HCT116 (cell line): ENCODE measurements around the gene CAMK1D. TPM values are rescaled to one million over a fixed set of nuclear protein-coding genes. Genes with fewer than 3 reads are reported as not detected.

Experiments
- ATAC-seq: fragments of 200-7000 bp; cut with Tn5 transposase; 2 replicates; pipeline ENCODE4 v1.9.1; 2020; ENCODE audit warnings: mild to moderate bottlenecking, moderate library complexity
- BruUV-seq: library from RNA; stranded (reverse); fragments of 400-500 nt; replicated peaks from 2 replicates; lab custom pipeline; 2021; lab: Mats Ljungman, UMichigan
- CTCF ChIA-PET: fragments of 300-600 bp; sonication (Branson Sonifier 250); formaldehyde crosslinking; loops from one replicate; lab custom pipeline; 2021; ENCODE audit warnings: antibody characterized with exemption; lab: Charles Lee
- POLR2A ChIA-PET: fragments of 300-600, 350-600 bp; sonication (Branson Sonifier 250); formaldehyde crosslinking; loops from one replicate; lab custom pipeline; 2021; ENCODE audit warnings: antibody characterized with exemption; lab: Charles Lee
- RAD21 ChIA-PET, 2 experiments: fragments of 300-600 bp; sonication (Branson Sonifier 250); formaldehyde crosslinking; loops; one replicate each; lab custom pipeline; 2023; ENCODE audit warnings: low total read pairs in 2 of 2; ENCODE audit not compliant: uncharacterized antibody in 2 of 2, unreplicated experiment in 2 of 2, low non-redundant PET in 1 of 2; lab: Charles Lee
- DNase-seq: peaks from one replicate; pipeline ENCODE4 v3.0.0-alpha.2; 2010; ENCODE audit warnings: low read depth, low spot score
- H2AFZ ChIP-seq: fragments of 200-600 bp; shearing (Covaris generic), sonication (generic); 2 replicates; pipeline ENCODE4 v1.6.1; 2017; ENCODE audit warnings: low read depth, mixed run types, mixed read lengths, antibody characterized with exemption, low read length; ENCODE audit not compliant: poor library complexity, severe bottlenecking
- H3K27ac ChIP-seq: 2 replicates; pipeline ENCODE4 v1.5.1; 2012; ENCODE audit warnings: low read depth, low read length
- H3K27me3 ChIP-seq: fragments of 200-600 bp; sonication (generic); 2 replicates; pipeline ENCODE4 v1.6.1; 2016; ENCODE audit warnings: mixed run types, low read length, mixed read lengths; ENCODE audit not compliant: insufficient read depth
- H3K36me3 ChIP-seq, 2 experiments: fragments of 200-500 bp in 1 of 2; fragments of 200-600 bp in 1 of 2; sonication (Bioruptor generic) in 1 of 2; sonication (generic) in 1 of 2; 2 replicates each; pipeline versions ENCODE4 v1.5.1 to v1.6.1; 2014 to 2016; ENCODE audit warnings: low read length in 2 of 2, inconsistent platforms in 1 of 2, mixed read lengths in 1 of 2, mixed run types in 1 of 2; ENCODE audit not compliant: insufficient read depth in 2 of 2, control insufficient read depth in 1 of 2
- H3K4me1 ChIP-seq, 2 experiments: fragments of 200-600 bp in 1 of 2; sonication (generic) in 1 of 2; 2 replicates each; pipeline versions ENCODE4 v1.5.1 to v1.6.1; 2012 to 2017; ENCODE audit warnings: low read length in 2 of 2, inconsistent platforms in 1 of 2, mild to moderate bottlenecking in 1 of 2, mixed read lengths in 1 of 2, mixed run types in 1 of 2, moderate library complexity in 1 of 2; ENCODE audit not compliant: insufficient read depth in 2 of 2, control insufficient read depth in 1 of 2
- H3K4me2 ChIP-seq: fragments of 200-600 bp; sonication (generic); 2 replicates; pipeline ENCODE4 v1.6.1; 2017; ENCODE audit warnings: mixed run types, low read length, mixed read lengths
- H3K4me3 ChIP-seq, 2 experiments: fragments of 200-600 bp in 1 of 2; sonication (generic) in 1 of 2; replicated peaks in 1 of 2; 2 replicates each; pipeline ENCODE4 v1.5.1; 2011 to 2016; ENCODE audit warnings: low read length in 2 of 2, control low read depth in 1 of 2, low read depth in 1 of 2, mild to moderate bottlenecking in 1 of 2, mixed read lengths in 1 of 2, mixed run types in 1 of 2
- H3K79me2 ChIP-seq: fragments of 200-600 bp; sonication (generic); 2 replicates; pipeline ENCODE4 v1.6.1; 2017; ENCODE audit warnings: mild to moderate bottlenecking, mixed run types, low read length, moderate library complexity, mixed read lengths; ENCODE audit not compliant: insufficient read depth
- H3K9ac ChIP-seq: fragments of 200-600 bp; sonication (generic); 2 replicates; pipeline ENCODE4 v1.6.1; 2016; ENCODE audit warnings: low read length, mixed read lengths
- H3K9me2 ChIP-seq: fragments of 200-600 bp; sonication (generic), shearing (Covaris generic); 2 replicates; pipeline ENCODE4 v1.6.1; 2017; ENCODE audit warnings: mixed run types, mild to moderate bottlenecking, moderate library complexity; ENCODE audit not compliant: insufficient read depth
- H3K9me3 ChIP-seq, 2 experiments: fragments of 200-500 bp in 1 of 2; fragments of 200-600 bp in 1 of 2; sonication (Bioruptor generic) in 1 of 2; sonication (generic) in 1 of 2; 2 replicates each; pipeline ENCODE4 v1.6.1; 2014 to 2017; ENCODE audit warnings: low read length in 2 of 2, mixed read lengths in 2 of 2, inconsistent platforms in 1 of 2, low read depth in 1 of 2, mild to moderate bottlenecking in 1 of 2, mixed run types in 1 of 2, moderate library complexity in 1 of 2; ENCODE audit not compliant: control insufficient read depth in 1 of 2, insufficient read depth in 1 of 2
- H4K20me1 ChIP-seq: fragments of 200-600 bp; sonication (generic), shearing (Covaris generic); 2 replicates; pipeline ENCODE4 v1.6.1; 2017; ENCODE audit warnings: mixed run types, mild to moderate bottlenecking, moderate library complexity; ENCODE audit not compliant: insufficient read depth
- CBX3 ChIP-seq: IDR thresholded peaks from 2 replicates; pipeline ENCODE4 v1.6.1; 2012; ENCODE audit warnings: low read depth
- CEBPB ChIP-seq: IDR thresholded peaks from 2 replicates; pipeline ENCODE4 v1.6.1; 2012; ENCODE audit warnings: low read depth
- EGR1 ChIP-seq: IDR thresholded peaks from 2 replicates; pipeline ENCODE4 v1.6.1; 2012; ENCODE audit warnings: low read depth
- ELF1 ChIP-seq: IDR thresholded peaks from 2 replicates; pipeline ENCODE4 v1.6.1; 2012; ENCODE audit warnings: low read depth, borderline replicate concordance
- EZH2 ChIP-seq: fragments of 200-600 bp; sonication (generic); IDR thresholded peaks from 2 replicates; pipeline ENCODE4 v1.6.1; 2017; ENCODE audit warnings: antibody characterized with exemption, mixed run types
- EZH2phosphoT487 ChIP-seq: fragments of 200-600 bp; IDR thresholded peaks from 2 replicates; pipeline ENCODE4 v1.6.1; 2018; ENCODE audit warnings: antibody characterized with exemption, borderline replicate concordance
- FOSL1 ChIP-seq: IDR thresholded peaks from 2 replicates; pipeline ENCODE4 v1.6.1; 2012; ENCODE audit warnings: low read depth
- JUND ChIP-seq: IDR thresholded peaks from 2 replicates; pipeline ENCODE4 v1.6.1; 2012
- POLR2A ChIP-seq: IDR thresholded peaks from 2 replicates; pipeline ENCODE4 v1.7.0; 2011; ENCODE audit warnings: borderline replicate concordance; ENCODE audit not compliant: insufficient read depth, insufficient read length; ENCODE audit errors: extremely low read depth
- POLR2AphosphoS5 ChIP-seq: IDR thresholded peaks from 2 replicates; pipeline ENCODE4 v1.6.1; 2011; ENCODE audit warnings: mild to moderate bottlenecking, low read depth, low read length, moderate library complexity
- SIN3A ChIP-seq: IDR thresholded peaks from 2 replicates; pipeline ENCODE4 v1.6.1; 2012; ENCODE audit warnings: low read depth
- SP1 ChIP-seq: IDR thresholded peaks from 2 replicates; pipeline ENCODE4 v1.6.1; 2012; ENCODE audit warnings: low read depth
- SRF ChIP-seq: IDR thresholded peaks from 2 replicates; pipeline ENCODE4 v1.6.1; 2012; ENCODE audit warnings: low read depth
- YY1 ChIP-seq: IDR thresholded peaks from 2 replicates; pipeline ENCODE4 v1.6.1; 2011; ENCODE audit warnings: low read length, low read depth, moderate library complexity, mild to moderate bottlenecking; ENCODE audit not compliant: insufficient replicate concordance; ENCODE audit errors: extremely low read depth
- ZBTB33 ChIP-seq: IDR thresholded peaks from 2 replicates; pipeline ENCODE4 v1.6.1; 2011; ENCODE audit warnings: mild to moderate bottlenecking, low read length, moderate library complexity; ENCODE audit not compliant: insufficient replicate concordance; ENCODE audit errors: extremely low read depth
- ZFX ChIP-seq: fragments of 450-650 bp; IDR thresholded peaks from 2 replicates; pipeline ENCODE4 v1.6.1; 2017
- ZNF274 ChIP-seq: fragments of 200-500 bp; sonication (Bioruptor generic); IDR thresholded peaks from 2 replicates; pipeline ENCODE4 v1.6.1; 2014; ENCODE audit warnings: mild to moderate bottlenecking, low read depth, low read length, inconsistent platforms
- intact Hi-C: fragments of 100-400 bp; cut with micrococcal nuclease; formaldehyde crosslinking; loops from 2 replicates; pipeline ENCODE4 v1.10.0; 2022
- total RNA-seq: library from RNA; stranded (reverse); gene quantifications from one replicate; pipeline ENCODE4 v1.2.1, GENCODE V29; 2021; ENCODE audit not compliant: unreplicated experiment
- TF ChIP-seq, protein P1 (sequence below): IDR thresholded peaks from 2 replicates; pipeline ENCODE4 v1.6.1; 2012
- TF ChIP-seq, protein P2 (sequence below): IDR thresholded peaks from 2 replicates; pipeline ENCODE4 v1.6.1; 2012

CAMK1D gene
- total RNA-seq, 1 experiment from 2014 or later: 9.6 TPM

DNA sequence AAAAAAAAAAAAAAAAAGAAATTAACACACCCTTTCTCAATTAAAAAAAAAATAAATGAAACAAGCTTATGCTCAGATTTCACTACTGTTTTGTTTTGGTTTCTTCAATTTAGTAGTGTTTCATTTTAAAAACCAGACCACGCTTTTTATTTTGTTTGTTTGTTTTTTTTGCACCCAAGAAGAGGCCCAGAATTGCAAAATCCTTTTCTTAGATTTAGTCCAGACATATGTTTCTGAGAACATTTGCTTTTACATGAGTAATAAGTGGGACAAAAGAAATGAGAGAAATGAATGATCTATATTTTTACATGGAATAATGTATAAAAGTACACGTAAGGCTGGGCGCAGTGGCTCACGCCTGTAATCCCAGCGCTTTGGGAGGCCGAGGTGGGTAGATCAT lies 34.5 kb upstream of the CAMK1D start:
- CTCF ChIA-PET: no interaction called here
- Histone ChIP-seq H3K9me2 (no peaks in the 10 kb centered on the region), H3K36me3 (no peaks in the 10 kb centered on the region), H3K27me3 (no peaks in the 10 kb centered on the region), H3K4me3 (no peak overlapping the region), H2AFZ (no peak overlapping the region), H3K4me1 (no peaks in the 10 kb centered on the region)
- no peak for DNase-seq
- TF ChIP-seq ZBTB33 (no peak), SIN3A (no peak), ELF1 (no peak), ZNF274 (no peak), CEBPB (no peak), ZFX (no peak), EZH2phosphoT487 (no peak), EGR1 (no peak), CBX3 (no peak), JUND (no peak), YY1 (no peak), SRF (no peak), POLR2A (no peak), POLR2AphosphoS5 (no peak), EZH2 (no peak), FOSL1 (no peak), SP1 (no peak)
- TF ChIP-seq, protein P1, sequence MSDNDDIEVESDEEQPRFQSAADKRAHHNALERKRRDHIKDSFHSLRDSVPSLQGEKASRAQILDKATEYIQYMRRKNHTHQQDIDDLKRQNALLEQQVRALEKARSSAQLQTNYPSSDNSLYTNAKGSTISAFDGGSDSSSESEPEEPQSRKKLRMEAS: no peak
- TF ChIP-seq, protein P2, sequence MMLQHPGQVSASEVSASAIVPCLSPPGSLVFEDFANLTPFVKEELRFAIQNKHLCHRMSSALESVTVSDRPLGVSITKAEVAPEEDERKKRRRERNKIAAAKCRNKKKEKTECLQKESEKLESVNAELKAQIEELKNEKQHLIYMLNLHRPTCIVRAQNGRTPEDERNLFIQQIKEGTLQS: no peak
- TF ChIP-seq, all 23 proteins: peak for 0
- Histone ChIP-seq H4K20me1 (no peaks in the 10 kb centered on the region), H3K27ac (no peak overlapping the region), H3K4me2 (no peak overlapping the region), H3K9me3 (no peaks in the 10 kb centered on the region), H3K9ac (no peak overlapping the region), H3K79me2 (no peaks in the 10 kb centered on the region)
- RAD21 ChIA-PET: no interaction called here
- POLR2A ChIA-PET: no interaction called here
- ATAC-seq: no peak
- intact Hi-C loops: no loop called here
- no TSS peak for BruUV-seq
